Esophagus squamous epithelium (tissue), 5 donors: ENCODE data around the gene CARMIL3. TPM values are rescaled to one million over a fixed set of nuclear protein-coding genes. Genes with fewer than 3 reads are reported as not detected.
A peak's percentile ranks its signal among the peaks of the same experiment; 100 is the strongest.

Experiments
- DNase-seq: peaks from one replicate; lab custom pipeline; 2025; lab: John Stamatoyannopoulos, UW
- H3K27ac ChIP-seq, 4 donors: fragments of 200-600 bp; sonication (generic); one replicate each; pipeline ENCODE4 v1.5.1; 2016 to 2019; ENCODE audit warnings: mild to moderate bottlenecking in 1 of 4
- H3K27me3 ChIP-seq, 4 donors: fragments of 200-600 bp; sonication (generic); 1 replicate in 3 of 4; 2 replicates in 1 of 4; pipeline versions ENCODE4 v1.5.1 to v1.6.0; 2017 to 2021; ENCODE audit warnings: antibody characterized with exemption in 1 of 4
- H3K36me3 ChIP-seq, 3 donors: fragments of 200-600 bp; sonication (generic); one replicate each; pipeline ENCODE4 v1.5.1; 2016 to 2019
- H3K4me1 ChIP-seq, 3 donors: fragments of 200-600 bp; sonication (generic); one replicate each; pipeline ENCODE4 v1.5.1; 2017 to 2019
- H3K4me3 ChIP-seq, 4 donors: fragments of 200-600 bp; sonication (generic); 1 replicate in 3 of 4; 2 replicates in 1 of 4; pipeline ENCODE4 v1.5.1; 2016 to 2019; ENCODE audit warnings: mild to moderate bottlenecking in 2 of 4, moderate library complexity in 1 of 4
- H3K9me3 ChIP-seq, 3 donors: fragments of 200-600 bp; sonication (generic); one replicate each; pipeline ENCODE4 v1.5.1; 2016 to 2019
- POLR2A ChIP-seq, 4 donors: fragments of 450-650 bp; IDR thresholded peaks; one replicate each; pipeline ENCODE4 v1.6.1; 2017; ENCODE audit warnings: antibody characterized with exemption in 4 of 4, mild to moderate bottlenecking in 4 of 4, moderate library complexity in 3 of 4
- WGBS, 2 donors: methylation state at CpG; one replicate each; pipeline ENCODE4 v1.1.5; 2018; 5-methylcytosine and 5-hydroxymethylcytosine counted together
- intact Hi-C: fragments of 100-400 bp; cut with DNase I; formaldehyde crosslinking; loops from one replicate; pipeline ENCODE4 v1.15.0; 2022
- total RNA-seq, 4 donors: library from RNA; depleted of rRNA; stranded (reverse); fragments of >200 nt; gene quantifications; one replicate each; pipeline ENCODE4 v1.1.0, GENCODE V29; 2016
- TF ChIP-seq, protein P1 (sequence below), 6 experiments: fragments of 450-650 bp in 4 of 6; fragments of 200-600 bp in 2 of 6; sonication (generic) in 2 of 6; IDR thresholded peaks; one replicate each; pipeline ENCODE4 v1.5.1; 2016 to 2019; ENCODE audit warnings: antibody characterized with exemption in 6 of 6, mild to moderate bottlenecking in 4 of 6, moderate library complexity in 4 of 6
- donor health status: DM: yes; HTN: yes; CAD: no.

The CARMIL3 gene
- total RNA-seq, 4 donors from 2014 or later: 0.38 to 1.2 (median 0.86) TPM

- Histone ChIP-seq H3K9me3 (no peaks in the 10 kb centered on the region), H3K36me3 (no peaks in the 10 kb centered on the region), H3K27ac (no peak overlapping the region), H3K4me3 (no peak overlapping the region), H3K27me3 (no peaks in the 10 kb centered on the region), H3K4me1 (peaks cover 0 to 21% (median 10%) of the 10 kb centered on the region in 3 donors)
- intact Hi-C loops: no loop called here
- WGBS, 2 donors: 93% methylated on average over 9 of the region's 9 CpGs
- TF ChIP-seq, protein P1, sequence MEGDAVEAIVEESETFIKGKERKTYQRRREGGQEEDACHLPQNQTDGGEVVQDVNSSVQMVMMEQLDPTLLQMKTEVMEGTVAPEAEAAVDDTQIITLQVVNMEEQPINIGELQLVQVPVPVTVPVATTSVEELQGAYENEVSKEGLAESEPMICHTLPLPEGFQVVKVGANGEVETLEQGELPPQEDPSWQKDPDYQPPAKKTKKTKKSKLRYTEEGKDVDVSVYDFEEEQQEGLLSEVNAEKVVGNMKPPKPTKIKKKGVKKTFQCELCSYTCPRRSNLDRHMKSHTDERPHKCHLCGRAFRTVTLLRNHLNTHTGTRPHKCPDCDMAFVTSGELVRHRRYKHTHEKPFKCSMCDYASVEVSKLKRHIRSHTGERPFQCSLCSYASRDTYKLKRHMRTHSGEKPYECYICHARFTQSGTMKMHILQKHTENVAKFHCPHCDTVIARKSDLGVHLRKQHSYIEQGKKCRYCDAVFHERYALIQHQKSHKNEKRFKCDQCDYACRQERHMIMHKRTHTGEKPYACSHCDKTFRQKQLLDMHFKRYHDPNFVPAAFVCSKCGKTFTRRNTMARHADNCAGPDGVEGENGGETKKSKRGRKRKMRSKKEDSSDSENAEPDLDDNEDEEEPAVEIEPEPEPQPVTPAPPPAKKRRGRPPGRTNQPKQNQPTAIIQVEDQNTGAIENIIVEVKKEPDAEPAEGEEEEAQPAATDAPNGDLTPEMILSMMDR (IDR thresholded peaks at IDR 0.05): no peak
- DNase-seq: no peak
These were observed 27.8 kb downstream of the CARMIL3 start for GRCh38 chr14:24079491-24080141.

DNA sequence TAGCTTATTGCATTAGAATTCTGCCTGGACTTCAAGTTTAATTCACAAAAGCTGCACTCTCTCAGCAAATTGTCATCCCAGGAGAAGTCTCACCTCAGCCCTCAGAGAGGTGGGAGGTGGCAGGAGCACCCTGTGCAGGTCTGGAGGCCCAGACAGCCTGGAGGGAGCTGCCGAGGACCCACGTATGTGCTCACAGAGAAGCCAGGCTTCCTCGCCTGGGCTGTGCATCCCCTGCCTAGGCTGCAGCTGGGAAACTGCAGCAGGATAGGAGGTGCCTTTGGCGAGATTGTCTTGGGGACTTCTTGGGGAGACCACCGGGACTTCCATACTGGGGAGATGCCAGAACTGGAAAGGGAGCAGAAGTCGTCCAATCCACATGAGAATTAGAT, 28.3 kb downstream of the CARMIL3 start:
- WGBS, 2 donors: 60 to 67% methylated on average over 2 to 3 of the region's 6 CpGs

DNA sequence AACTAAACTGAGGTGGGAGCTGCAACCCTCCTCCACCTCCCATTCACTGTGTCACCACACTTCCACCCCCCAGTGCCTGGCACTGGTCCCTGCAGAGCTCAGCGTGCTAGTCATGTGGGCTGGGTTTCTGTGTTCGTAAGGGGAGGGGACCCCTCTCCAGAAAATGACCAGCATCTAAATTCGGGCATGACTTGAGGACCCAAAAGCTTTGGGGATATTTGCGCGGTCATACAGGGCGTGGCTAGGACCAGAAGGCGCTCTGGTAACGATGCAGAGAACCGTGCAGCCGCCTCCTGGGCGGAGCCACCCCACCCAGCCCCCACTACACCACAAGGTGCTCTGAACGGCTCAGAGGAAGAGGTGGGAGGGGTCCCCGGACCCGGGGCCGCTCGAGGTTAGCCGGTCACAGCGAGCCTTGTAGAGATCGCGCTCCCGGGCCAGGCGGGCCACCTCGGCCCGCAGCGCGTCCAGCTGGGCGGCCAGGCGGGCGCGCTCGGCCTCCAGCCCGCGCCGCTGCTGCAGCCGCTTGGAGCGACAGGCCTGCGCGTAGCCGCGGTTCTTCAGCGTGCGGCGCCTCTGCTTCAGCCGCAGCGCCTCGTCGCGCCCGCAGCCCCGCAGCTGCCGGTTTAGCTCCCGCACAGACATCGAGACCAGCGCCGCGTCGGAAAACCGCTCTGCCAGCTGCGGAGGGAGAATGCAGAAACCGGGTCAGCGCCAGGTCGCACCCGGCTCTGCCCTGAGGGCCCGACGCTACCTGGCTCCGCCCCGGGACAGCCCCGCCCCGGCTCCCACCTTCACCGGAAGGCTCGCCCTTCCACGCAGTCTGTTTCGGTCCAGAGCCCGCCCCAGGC, 29.3 kb downstream of the CARMIL3 start:
- peak in 1 of 4 donors; percentile 20 for TF ChIP-seq POLR2A (IDR thresholded peaks at IDR 0.05)
- TF ChIP-seq, protein P1 (IDR thresholded peaks at IDR 0.05): no peak
- Histone ChIP-seq H3K9me3 (no peaks in the 10 kb centered on the region), H3K4me1 (peaks cover 0 to 21% (median 10%) of the 10 kb centered on the region in 3 donors), H3K27ac (peak overlapping the region; percentile 32 to 85 (median 74)), H3K27me3 (no peaks in the 10 kb centered on the region), H3K36me3 (no peaks in the 10 kb centered on the region), H3K4me3 (peak overlapping the region; percentile 48 to 87 (median 54))
- DNase-seq: peak; percentile 11
- intact Hi-C loops: no loop called here
- 0% methylated on average over 3 to 5 of the region's 74 CpGs for WGBS, 2 donors

More for the DNA sequence above, 28.3 kb downstream of the CARMIL3 start:
- intact Hi-C loops: no loop called here
- Histone ChIP-seq H3K4me1 (peaks cover 0 to 21% (median 10%) of the 10 kb centered on the region in 3 donors), H3K4me3 (no peak overlapping the region), H3K36me3 (no peaks in the 10 kb centered on the region), H3K27ac (peak overlapping the region in 1 of 4 donors; percentile 83), H3K27me3 (no peaks in the 10 kb centered on the region), H3K9me3 (no peaks in the 10 kb centered on the region)
- TF ChIP-seq, protein P1 (IDR thresholded peaks at IDR 0.05): no peak
- TF ChIP-seq POLR2A (IDR thresholded peaks at IDR 0.05): no peak
- DNase-seq: no peak

- no peaks in the 10 kb centered on the region for H3K9me3 ChIP-seq
- H3K36me3 ChIP-seq: no peaks in the 10 kb centered on the region
- 24 to 66% methylated on average over 4 to 13 of the region's 26 CpGs for WGBS, 2 donors
- intact Hi-C loops: no loop called here
- no peaks in the 10 kb centered on the region for H3K27me3 ChIP-seq
- TF ChIP-seq, protein P1 (IDR thresholded peaks at IDR 0.05): no peak
- no peak for TF ChIP-seq POLR2A (IDR thresholded peaks at IDR 0.05)
- H3K4me3 ChIP-seq: peak overlapping the region; percentile 48 to 87 (median 54)
- H3K27ac ChIP-seq: peak overlapping the region; percentile 32 to 85 (median 74)
- no peak for DNase-seq
- H3K4me1 ChIP-seq: peaks cover 0 to 21% (median 10%) of the 10 kb centered on the region in 3 donors
These were observed 30.0 kb downstream of the CARMIL3 start for GRCh38 chr14:24081739-24082211.
